Measurements from ENCODE around the gene MLPH. TPM values are rescaled to one million over a fixed set of nuclear protein-coding genes. Genes with fewer than 3 reads are reported as not detected.
A peak's percentile ranks its signal among the peaks of the same experiment; 100 is the strongest.

MLPH gene
- total RNA-seq, 1 donor from 2014 or later: 34.6 TPM

DNA sequence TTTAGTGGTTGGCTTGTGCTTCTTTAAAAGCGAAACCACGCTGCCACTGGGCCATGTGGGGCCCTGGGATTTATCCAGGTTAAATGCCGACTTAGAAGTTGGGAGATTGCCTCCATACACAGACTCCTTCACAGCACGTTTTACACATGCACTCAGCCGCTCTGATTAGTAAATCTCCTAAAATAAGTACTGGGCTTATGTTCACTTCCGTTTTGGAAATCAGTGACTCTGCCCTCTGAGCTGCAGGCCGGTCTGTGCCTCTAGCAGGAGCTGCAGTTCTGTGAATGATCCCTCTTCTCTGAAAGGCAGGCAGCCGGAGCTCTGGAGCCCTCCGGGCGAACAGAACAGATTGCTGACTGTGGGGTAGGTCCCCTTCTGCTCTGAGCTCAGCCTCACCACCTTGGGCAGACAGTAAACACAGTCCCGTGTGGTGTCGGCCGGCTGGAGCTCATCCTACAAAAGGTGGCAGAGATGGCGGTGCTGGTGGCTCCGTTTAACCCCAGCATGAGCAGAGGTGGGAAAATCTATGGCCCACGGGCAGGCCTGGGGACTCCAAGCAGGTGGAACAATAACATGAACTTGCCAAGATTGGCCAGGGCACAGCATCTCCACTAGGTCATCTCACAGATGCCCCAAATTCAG is 113.3 kb downstream of the MLPH start:
- intact Hi-C loops (cut with DNase I): no loop called here
- DNase-seq (ENCODE audit: extremely low spot score in 2 of 2): no peak
- Histone ChIP-seq H3K9me3 (no peaks in the 10 kb centered on the region), H3K4me3 (peak overlapping the region; percentile 30 to 35), H3K4me1 (peaks cover 16% of the 10 kb centered on the region), H3K27ac (peak overlapping the region; percentile 75), H3K27me3 (no peaks in the 10 kb centered on the region), H3K36me3 (no peaks in the 10 kb centered on the region)
- TF ChIP-seq POLR2AphosphoS5 (IDR thresholded peaks at IDR 0.05; ENCODE audit: insufficient read depth in 1 of 2, low read depth in 1 of 2): peak; percentile 12 to 60
- TF ChIP-seq POLR2A (IDR thresholded peaks at IDR 0.05): no peak

DNA sequence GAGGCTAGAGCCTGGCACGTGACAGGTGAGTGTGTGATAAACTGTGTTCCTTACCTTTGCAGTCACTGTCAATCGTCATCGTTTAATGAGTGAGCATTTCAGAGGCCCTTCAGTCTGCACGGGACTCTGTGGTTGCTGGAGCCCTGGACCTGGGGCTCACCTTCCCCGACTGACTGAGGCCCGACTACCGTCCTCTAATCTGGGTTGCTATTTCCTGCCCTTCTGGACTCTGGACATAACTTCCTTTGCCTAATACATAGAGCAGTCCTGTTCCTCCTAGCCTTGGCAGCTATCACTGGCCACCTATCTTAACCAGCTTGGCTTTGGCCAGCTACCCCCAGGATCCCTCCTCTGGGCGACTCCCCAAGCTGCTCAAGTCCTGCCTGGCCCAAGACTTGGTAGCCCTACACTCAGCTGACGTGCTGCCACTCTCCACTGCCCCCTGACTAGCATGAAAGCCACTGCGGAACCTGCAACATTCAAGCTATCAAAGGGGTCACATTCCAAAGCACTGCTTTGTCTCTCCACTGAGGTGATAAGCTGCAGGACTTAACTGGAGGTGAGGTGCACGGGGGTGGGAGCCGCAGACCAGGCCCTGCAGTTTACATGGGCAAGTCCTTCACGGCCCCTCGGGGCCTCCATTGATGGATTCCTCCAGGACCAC is 114.5 kb downstream of the MLPH start:
- intact Hi-C loops (cut with DNase I): no loop called here
- Histone ChIP-seq H3K4me3 (no peak overlapping the region), H3K27ac (no peak overlapping the region)

GRCh38 chr2:237602409-237602808 is 115.4 kb downstream of the MLPH start:
- Histone ChIP-seq H3K27me3 (no peaks in the 10 kb centered on the region), H3K4me3 (no peak overlapping the region), H3K27ac (no peak overlapping the region), H3K36me3 (no peaks in the 10 kb centered on the region), H3K9me3 (no peaks in the 10 kb centered on the region), H3K4me1 (peaks cover 16% of the 10 kb centered on the region)
- no peak for DNase-seq (ENCODE audit: extremely low spot score in 2 of 2)
- TF ChIP-seq CTCF (IDR thresholded peaks at IDR 0.05): no peak
- no peak for TF ChIP-seq POLR2A (IDR thresholded peaks at IDR 0.05)
- no peak for TF ChIP-seq POLR2AphosphoS5 (IDR thresholded peaks at IDR 0.05; ENCODE audit: insufficient read depth in 1 of 2, low read depth in 1 of 2)
- intact Hi-C loops (cut with DNase I): no loop called here

More for the DNA sequence above, 114.5 kb downstream of the MLPH start:
- no peak for TF ChIP-seq POLR2AphosphoS5 (IDR thresholded peaks at IDR 0.05; ENCODE audit: insufficient read depth in 1 of 2, low read depth in 1 of 2)
- TF ChIP-seq POLR2A (IDR thresholded peaks at IDR 0.05): no peak
- TF ChIP-seq CTCF (IDR thresholded peaks at IDR 0.05): no peak
- Histone ChIP-seq H3K36me3 (no peaks in the 10 kb centered on the region), H3K27me3 (no peaks in the 10 kb centered on the region), H3K9me3 (no peaks in the 10 kb centered on the region), H3K4me1 (peaks cover 16% of the 10 kb centered on the region)
- DNase-seq (ENCODE audit: extremely low spot score in 2 of 2): no peak

- H3K4me1 ChIP-seq: peaks cover 16% of the 10 kb centered on the region
- H3K4me3 ChIP-seq: no peak overlapping the region
- no peaks in the 10 kb centered on the region for H3K27me3 ChIP-seq
- H3K9me3 ChIP-seq: no peaks in the 10 kb centered on the region
- no peaks in the 10 kb centered on the region for H3K36me3 ChIP-seq
- TF ChIP-seq POLR2A (IDR thresholded peaks at IDR 0.05) (no peak), POLR2AphosphoS5 (IDR thresholded peaks at IDR 0.05; ENCODE audit: insufficient read depth in 1 of 2, low read depth in 1 of 2) (peak in 1 of 2 donors; percentile 39)
- H3K27ac ChIP-seq: peak overlapping the region; percentile 63
- no peak for DNase-seq (ENCODE audit: extremely low spot score in 2 of 2)
- intact Hi-C loops (cut with DNase I): no loop called here
Measured at GRCh38 chr2:237603049-237603717, 116.1 kb downstream of the MLPH start.

GRCh38 chr2:237603718-237604362 is 116.8 kb downstream of the MLPH start:
- Histone ChIP-seq H3K27ac (peak overlapping the region; percentile 63), H3K36me3 (no peaks in the 10 kb centered on the region), H3K4me1 (peaks cover 16% of the 10 kb centered on the region), H3K4me3 (no peak overlapping the region), H3K9me3 (no peaks in the 10 kb centered on the region), H3K27me3 (no peaks in the 10 kb centered on the region)
- intact Hi-C loops (cut with DNase I): no loop called here
- TF ChIP-seq POLR2AphosphoS5 (IDR thresholded peaks at IDR 0.05; ENCODE audit: insufficient read depth in 1 of 2, low read depth in 1 of 2) (peak; percentile 39 to 84), POLR2A (IDR thresholded peaks at IDR 0.05) (peak in 1 of 2 donors; percentile 37), CTCF (IDR thresholded peaks at IDR 0.05) (no peak)
- DNase-seq (ENCODE audit: extremely low spot score in 2 of 2): no peak
